NCI-H1436 treated with DMSO at 0.1 percent for 48 hours (cell line): ENCODE measurements around the gene TGFBRAP1.

ENCODE experiments used
- DNase-seq: peaks from one replicate; lab custom pipeline; 2025; lab: John Stamatoyannopoulos, UW

TGFBRAP1 gene

DNA sequence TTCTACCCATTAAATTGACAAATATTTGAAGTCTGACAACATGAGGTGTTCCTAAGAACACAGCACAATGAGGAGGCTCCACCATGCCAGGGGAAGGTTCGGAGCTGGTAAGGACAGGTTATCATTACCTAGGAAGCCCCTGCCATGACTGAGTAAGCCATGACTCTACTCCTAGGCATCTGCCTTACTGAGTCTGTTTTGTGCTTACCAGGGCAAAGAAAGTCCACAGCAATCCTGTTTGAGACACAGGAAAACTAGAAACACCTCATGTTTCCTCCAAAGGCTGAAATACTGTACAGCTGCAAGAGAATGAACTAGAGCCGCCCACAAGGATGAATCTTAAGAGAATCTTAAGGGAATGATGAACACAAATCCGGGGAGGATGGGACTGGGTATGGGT, 11.6 kb downstream of the TGFBRAP1 start:
- no peak for DNase-seq

- no peak for DNase-seq
Observed at GRCh38 chr2:105315314-105315713, 14.2 kb downstream of the TGFBRAP1 start.

DNA sequence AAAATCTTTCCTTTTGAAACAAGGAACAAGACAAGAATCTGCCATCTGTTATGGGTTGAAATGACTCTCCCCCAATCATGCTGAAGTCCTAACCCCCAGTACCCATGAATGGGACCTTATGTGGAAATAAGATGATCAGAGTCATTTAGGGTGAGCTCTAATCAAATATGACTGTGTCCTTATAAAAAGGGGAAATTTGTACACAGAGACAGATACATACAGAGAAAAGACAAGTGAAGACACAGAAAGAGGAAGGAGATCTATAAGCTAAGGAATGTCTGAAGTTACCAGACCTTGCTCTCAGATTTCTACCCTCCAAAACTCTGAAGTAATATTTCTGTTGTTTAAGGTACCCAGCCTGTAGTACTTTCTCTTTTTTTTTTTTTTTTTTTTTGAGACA, 15.7 kb downstream of the TGFBRAP1 start:
- no peak for DNase-seq

DNA sequence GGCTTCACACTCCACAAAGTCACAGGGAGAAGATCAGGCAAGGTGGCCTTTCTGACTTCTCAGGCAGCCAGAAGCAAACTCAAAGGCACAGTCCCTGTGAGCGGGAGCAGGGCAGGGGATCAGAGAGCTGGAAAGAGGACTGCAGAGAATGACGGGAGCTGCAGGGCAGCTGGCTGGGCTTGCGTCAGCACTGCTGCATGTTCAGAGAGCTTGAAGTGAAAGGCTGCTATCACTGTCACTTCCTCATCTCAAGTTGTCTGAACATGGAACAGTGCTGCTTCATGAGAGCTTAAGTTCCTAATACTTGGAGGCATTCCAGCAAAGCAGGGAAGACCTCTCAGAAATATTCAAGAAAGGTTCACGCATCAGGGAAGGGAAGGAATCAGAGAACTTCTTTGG, 20.4 kb downstream of the TGFBRAP1 start:
- DNase-seq, result no peak

GRCh38 chr2:105308382-105309146, 21.0 kb downstream of the TGFBRAP1 start:
- DNase-seq, result no peak

GRCh38 chr2:105307962-105308361, 21.6 kb downstream of the TGFBRAP1 start:
- DNase-seq, result no peak

DNA sequence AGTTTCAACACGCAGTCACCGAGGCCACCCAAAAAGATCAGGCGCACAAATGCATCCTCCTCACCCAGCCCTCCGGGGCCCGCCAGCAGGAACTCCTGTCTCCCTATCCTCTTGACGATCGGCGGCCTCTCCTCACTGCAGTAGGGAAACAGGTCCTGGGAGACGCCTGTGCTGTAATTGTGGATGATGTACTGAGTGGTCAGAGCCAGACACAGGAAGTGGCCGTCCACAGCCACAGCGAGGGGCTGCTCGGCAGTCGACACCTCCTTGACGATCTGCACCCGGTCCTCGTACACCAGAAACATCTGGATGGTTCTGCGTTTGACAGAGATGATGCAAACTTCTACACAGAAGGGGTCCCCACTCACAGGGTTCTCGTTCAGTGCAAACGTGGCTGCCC, 22.0 kb downstream of the TGFBRAP1 start:
- no peak for DNase-seq

GRCh38 chr2:105307146-105307545, 22.4 kb downstream of the TGFBRAP1 start:
- no peak for DNase-seq

- no peak for DNase-seq
Observed at GRCh38 chr2:105301646-105302045, 27.9 kb downstream of the TGFBRAP1 start.

DNA sequence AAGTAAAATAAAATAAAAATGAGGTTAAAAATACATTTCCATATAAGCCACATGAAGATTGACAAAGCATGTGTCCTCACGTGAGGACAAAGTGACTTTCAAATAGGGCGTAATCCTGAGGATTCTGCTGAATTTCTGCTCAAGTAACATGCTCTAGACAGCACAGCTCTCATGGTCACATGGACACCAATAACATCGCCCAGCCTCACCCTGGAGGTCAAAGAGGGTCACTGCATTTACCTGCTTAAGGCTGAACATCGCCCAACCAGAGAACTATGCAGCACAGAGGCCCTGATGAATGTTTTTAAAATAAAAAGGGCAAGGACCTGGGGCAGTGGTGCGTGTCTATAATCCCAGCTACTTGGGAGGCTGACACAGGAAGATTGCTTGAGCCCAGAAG, 30.2 kb downstream of the TGFBRAP1 start:
- DNase-seq, result no peak

- no peak for DNase-seq
Observed at GRCh38 chr2:105298017-105298416, 31.5 kb downstream of the TGFBRAP1 start.

- DNase-seq, result no peak
Observed at GRCh38 chr2:105297216-105297615, 32.3 kb downstream of the TGFBRAP1 start.

DNA sequence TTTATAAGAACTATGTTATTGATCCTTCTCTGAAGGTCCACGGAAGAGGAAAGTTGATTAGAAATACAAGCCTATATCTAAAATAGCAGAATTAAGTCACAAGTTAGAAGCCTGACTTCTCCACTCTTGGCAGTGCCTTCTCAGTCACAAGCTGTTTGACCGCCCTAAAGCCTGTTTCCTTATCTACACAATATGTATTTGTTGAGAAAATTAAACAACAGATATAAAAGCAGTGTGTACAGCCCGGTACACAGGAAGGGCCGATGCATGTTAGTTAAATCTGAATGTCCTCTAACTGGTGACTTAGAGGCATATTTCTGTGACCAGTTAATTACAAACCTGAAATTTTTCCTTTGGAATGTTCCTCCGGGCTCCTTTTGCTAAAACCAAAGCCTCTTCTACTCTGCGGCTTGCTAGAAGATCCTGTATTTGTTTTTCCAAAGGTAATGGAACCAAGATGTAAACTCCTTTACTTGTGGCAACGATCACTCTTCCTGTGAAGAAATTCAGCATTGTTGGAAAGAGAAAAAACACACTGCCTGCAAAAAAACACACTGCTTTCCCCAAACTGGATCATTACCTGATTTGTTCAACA, 33.4 kb downstream of the TGFBRAP1 start:
- no peak for DNase-seq

- DNase-seq, result no peak
Observed at GRCh38 chr2:105294844-105295481, 34.6 kb downstream of the TGFBRAP1 start.

DNA sequence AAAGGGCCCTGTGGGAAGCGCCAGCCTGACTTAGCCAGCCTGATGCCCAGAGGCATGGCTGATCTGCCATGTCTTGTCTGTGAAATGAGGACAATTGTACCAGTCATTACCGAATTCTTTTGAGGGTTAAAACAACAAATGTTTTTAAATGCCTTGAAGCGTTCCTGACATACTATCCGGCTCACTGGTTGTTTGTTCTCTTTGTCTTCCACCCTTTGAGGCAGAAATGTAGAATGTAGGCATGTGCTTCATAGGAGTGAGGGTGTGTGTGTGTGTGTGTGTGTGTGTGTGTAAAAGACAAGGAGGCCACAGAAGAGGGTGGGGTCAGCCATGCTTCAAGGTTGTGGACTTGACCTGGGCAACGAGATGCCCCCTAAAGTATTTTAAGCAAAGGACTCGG, 35.5 kb downstream of the TGFBRAP1 start:
- no peak for DNase-seq

DNA sequence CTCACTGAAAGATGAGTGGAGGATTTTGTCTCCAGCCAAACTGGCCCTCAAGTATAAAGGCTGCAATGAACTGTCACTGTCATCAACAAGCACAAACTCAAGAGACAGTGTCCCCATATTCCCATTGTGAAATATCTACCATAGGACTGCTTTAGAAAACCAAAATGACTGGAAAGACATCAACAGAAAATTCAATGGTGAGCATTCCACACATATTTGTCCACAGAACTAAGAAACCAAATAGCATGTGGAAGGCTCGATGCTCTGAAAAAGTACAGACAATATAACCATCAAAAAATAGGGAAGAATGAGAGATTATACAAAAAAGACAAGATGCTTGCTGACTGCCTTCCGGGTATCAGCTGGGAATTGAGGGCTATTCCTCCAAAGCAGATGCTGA, 37.6 kb downstream of the TGFBRAP1 start:
- DNase-seq, result no peak

DNA sequence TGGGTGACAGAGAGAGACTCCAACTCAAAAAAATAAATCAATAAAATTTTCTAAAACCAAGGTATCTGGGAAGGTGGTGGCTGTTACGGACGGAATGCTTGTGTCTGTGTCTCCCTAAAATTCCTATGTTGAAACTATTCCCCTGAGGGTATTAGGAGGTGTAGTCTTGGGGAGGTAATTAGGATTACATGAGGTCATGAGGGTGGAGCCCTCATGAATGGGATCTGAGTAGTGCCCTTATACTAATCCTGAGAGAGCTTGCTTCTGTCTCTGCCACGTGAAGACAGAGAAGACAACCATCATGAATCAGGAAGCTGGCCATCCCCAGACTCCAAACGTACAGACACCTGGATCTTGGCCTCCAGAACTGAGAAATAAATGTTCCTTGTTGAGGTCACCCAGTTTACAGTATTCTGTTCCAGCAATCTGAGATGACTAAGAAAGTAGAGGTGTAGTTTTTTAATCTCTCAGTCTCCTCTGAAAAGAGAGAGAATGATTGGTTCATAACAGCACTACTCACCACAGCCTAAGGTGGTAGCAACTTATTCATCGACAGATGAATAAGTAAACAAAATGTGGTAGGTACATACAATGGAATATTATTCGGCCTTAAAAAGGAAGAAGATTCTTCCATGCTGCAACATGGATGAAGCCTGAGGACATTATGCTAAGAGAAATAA, 38.4 kb downstream of the TGFBRAP1 start:
- DNase-seq, result no peak

DNA sequence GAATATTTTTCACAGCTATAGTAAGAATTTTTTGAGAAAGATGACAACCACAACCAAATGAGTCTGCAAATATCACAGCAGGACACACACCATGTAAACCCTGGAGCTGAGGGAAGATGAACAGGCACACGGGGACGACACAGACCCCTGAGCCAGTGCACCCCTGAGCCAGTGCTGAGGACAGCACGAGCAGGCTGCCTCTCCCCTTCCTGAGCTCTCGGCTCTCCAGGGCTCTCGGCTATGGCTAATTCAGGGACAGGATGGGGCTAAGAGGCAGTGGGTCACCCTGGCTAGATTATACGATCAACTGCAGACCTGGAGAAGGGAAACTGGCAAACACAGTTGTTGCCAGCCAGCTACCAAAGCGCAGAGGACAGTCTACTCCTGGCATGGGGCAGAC, 41.4 kb downstream of the TGFBRAP1 start:
- DNase-seq, result no peak

DNA sequence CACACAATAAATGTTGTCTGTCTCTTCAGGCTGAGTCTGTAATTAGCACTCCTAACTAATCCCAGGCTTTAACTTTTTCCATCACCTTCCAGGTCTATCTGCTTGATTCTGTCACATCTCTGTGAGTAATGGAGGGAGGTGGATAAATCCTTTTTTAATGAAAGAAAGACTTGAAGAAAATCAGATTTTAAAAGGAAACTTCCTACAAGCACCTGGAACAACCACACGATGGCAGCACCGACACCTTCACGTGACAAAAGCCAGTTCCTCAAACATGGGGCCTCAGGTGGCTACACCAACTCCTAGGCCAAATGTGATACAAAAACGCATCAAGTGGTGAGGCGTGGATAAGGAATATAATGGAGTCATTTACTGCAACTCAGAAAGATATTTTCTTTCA, 41.8 kb downstream of the TGFBRAP1 start:
- no peak for DNase-seq

GRCh38 chr2:105283532-105283931, 46.0 kb downstream of the TGFBRAP1 start:
- no peak for DNase-seq

DNA sequence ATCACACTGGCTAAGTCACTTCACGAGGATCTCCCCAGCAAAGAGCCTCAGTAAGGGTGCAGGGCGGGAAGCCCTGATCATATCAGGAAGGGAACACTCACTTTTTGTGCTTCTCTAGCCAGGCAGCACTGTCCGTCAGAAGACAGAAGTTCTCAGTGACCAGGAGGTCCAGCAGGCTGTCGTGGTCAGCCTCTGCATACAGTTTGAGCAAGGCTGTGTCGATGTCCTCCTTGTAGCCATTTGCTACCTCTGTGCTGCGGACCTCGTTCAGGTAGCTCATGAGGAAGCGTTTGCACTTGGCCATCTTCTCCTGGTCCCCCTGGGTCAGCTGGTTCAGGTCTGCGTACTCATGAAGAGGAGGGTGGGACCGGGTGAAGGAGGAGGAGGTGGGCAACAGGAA, 49.3 kb downstream of the TGFBRAP1 start:
- DNase-seq, result no peak

- no peak for DNase-seq
Observed at GRCh38 chr2:105279126-105279525, 50.4 kb downstream of the TGFBRAP1 start.

- DNase-seq, result no peak
Observed at GRCh38 chr2:105278654-105279053, 50.9 kb downstream of the TGFBRAP1 start.
